K562 (cell line): Measurements from ENCODE around the gene ZNF69. TPM values are rescaled to one million over a fixed set of nuclear protein-coding genes. Genes with fewer than 3 reads are reported as not detected.

ENCODE experiments used
- CHD2 ChIP-seq: IDR thresholded peaks from 2 replicates; pipeline ENCODE4 v1.6.1; 2011; ENCODE audit warnings: low read depth, low read length
- DMBX1 ChIP-seq: fragments of 250-450 bp; sonication (Bioruptor Pico); IDR thresholded peaks from 2 replicates; pipeline ENCODE4 v1.8.0; 2022; ENCODE audit warnings: inconsistent platforms, mild to moderate bottlenecking, moderate library complexity, borderline replicate concordance
- NFE2 ChIP-seq: IDR thresholded peaks from 2 replicates; pipeline ENCODE4 v1.6.1; 2014; ENCODE audit warnings: antibody characterized with exemption, low read depth
- NFYB ChIP-seq: IDR thresholded peaks from 2 replicates; pipeline ENCODE4 v1.6.1; 2011; ENCODE audit warnings: mild to moderate bottlenecking, moderate library complexity; ENCODE audit not compliant: insufficient read length; ENCODE audit errors: extremely low read depth
- POLR2AphosphoS5 ChIP-seq: IDR thresholded peaks from 2 replicates; pipeline ENCODE4 v1.6.1; 2011; ENCODE audit warnings: mild to moderate bottlenecking, low read depth, low read length, moderate library complexity; ENCODE audit not compliant: control insufficient read depth, insufficient read depth
- RCOR1 ChIP-seq, 2 experiments: IDR thresholded peaks; 2 replicates each; pipeline ENCODE4 v1.6.1; 2012; ENCODE audit warnings: low read depth in 2 of 2, low read length in 2 of 2, borderline replicate concordance in 1 of 2, improper control_type of control experiment in 1 of 2
- SMAD2 ChIP-seq: fragments of 150-350 bp; IDR thresholded peaks from 2 replicates; pipeline ENCODE4 v1.6.1; 2014; ENCODE audit warnings: low read depth, mild to moderate bottlenecking, low read length
- ZNF239 ChIP-seq: fragments of 250-450 bp; sonication (Bioruptor Pico); IDR thresholded peaks from 2 replicates; pipeline ENCODE4 v1.4.0; 2020; ENCODE audit warnings: mild to moderate bottlenecking
- ZNF586 ChIP-seq: fragments of 450-650 bp; formaldehyde crosslinking; conservative IDR thresholded peaks from 2 replicates; pipeline ENCODE4 v1.4.0; 2020; ENCODE audit warnings: mild to moderate bottlenecking, moderate library complexity
- polyA plus RNA-seq, 8 experiments: library from polyadenylated mRNA; depleted of rRNA in 4 of 8; stranded (reverse) in 5 of 8; unstranded in 3 of 8; fragments of >200 nt; fragmentation: Nextera tagmentation in 2 of 8; fragmentation: Illumina TruSeq in 1 of 8; extraction: Ambion mirVana in 2 of 8; extraction: Trizol in 1 of 8; gene quantifications; 2 replicates each; pipeline versions ENCODE4 v1.2.1 to v1.2.3, GENCODE V29; 2011 to 2014; ENCODE audit warnings: inconsistent platforms in 1 of 8, missing spikeins in 1 of 8
- total RNA-seq, 7 experiments: library from RNA; depleted of rRNA in 6 of 7; stranded (reverse); fragments of >200 nt in 6 of 7; fragmentation: Illumina TruSeq in 2 of 7; extraction: Trizol in 2 of 7; gene quantifications; 2 replicates each; pipeline versions ENCODE4 v1.2.1 to v1.2.3, GENCODE V29; 2011 to 2021; ENCODE audit warnings: low replicate concordance in 1 of 7
- TF ChIP-seq, protein P1 (sequence below): fragments of 250-450 bp; sonication (Bioruptor Pico); IDR thresholded peaks from 2 replicates; pipeline ENCODE4 v1.9.0; 2021; ENCODE audit warnings: mild to moderate bottlenecking, inconsistent platforms
- TF ChIP-seq, protein P2 (sequence below), 2 experiments: IDR thresholded peaks in 1 of 2; conservative IDR thresholded peaks in 1 of 2; 2 replicates each; pipeline ENCODE4 v1.6.1; 2016; ENCODE audit warnings: low read depth in 2 of 2, mild to moderate bottlenecking in 1 of 2, missing compliant biosample characterization in 1 of 2, missing genetic modification characterization in 1 of 2, moderate library complexity in 1 of 2
- TF ChIP-seq, protein P3 (sequence below), 2 experiments: fragments of 150-350 bp in 1 of 2; IDR thresholded peaks; 2 replicates each; pipeline ENCODE4 v1.6.1; 2012 to 2016; ENCODE audit warnings: low read depth in 2 of 2, low read length in 2 of 2, mild to moderate bottlenecking in 1 of 2, moderate library complexity in 1 of 2
- TF ChIP-seq, protein P4 (sequence below): fragments of 250-450 bp; sonication (Bioruptor Pico); IDR thresholded peaks from 2 replicates; pipeline ENCODE4 v1.4.0; 2020; ENCODE audit warnings: borderline replicate concordance

Gene ZNF69
- total and polyA plus RNA-seq, 9 of the 15 experiments (the other 6 are each of a cell fraction or from before 2014, with no cell fraction given) = 2.3 to 5.4 (median 3.6) TPM

DNA sequence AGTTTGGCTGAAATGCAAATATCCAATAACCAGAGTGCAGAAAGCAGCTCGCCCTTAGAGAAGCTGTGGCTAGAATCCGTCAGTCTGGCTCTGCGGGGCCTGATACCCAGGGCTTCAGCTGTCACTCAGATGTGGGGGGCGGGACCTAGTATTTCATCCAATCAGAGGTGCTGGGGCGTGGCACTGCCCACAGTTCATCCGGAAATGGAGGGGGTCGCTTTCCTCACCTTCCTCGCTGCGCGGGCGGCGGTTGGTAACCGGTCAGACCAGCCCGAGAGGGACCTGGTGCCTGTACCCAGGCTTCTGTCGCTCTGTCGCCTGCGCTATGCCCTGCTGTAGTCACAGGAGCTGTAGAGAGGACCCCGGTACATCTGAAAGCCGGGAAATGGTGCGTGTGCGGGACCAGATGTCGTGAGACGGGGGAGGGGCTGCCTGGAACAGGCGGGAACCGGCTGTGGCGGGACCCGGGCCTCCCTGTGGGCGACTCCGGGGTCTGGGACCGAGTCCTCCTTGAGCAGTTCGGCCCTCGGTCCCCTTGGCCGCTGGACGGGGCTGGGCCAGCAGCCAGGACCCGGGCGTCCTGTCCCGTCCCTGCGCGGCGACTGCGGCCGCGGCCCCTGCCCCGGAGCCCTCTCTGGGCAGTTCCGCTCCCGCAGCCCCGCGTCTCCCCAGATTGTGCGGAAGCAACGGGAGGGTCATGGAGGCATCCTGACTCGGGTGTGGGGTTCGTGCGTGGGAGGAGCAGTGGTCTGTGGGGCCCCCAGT lies 37.5 kb downstream of the ZNF69 start, which contains the start of gene ZNF700 (continued):
- TF ChIP-seq CHD2 = peak; percentile 36; the same call in 1 of the 2 replicates
- TF ChIP-seq, protein P1, sequence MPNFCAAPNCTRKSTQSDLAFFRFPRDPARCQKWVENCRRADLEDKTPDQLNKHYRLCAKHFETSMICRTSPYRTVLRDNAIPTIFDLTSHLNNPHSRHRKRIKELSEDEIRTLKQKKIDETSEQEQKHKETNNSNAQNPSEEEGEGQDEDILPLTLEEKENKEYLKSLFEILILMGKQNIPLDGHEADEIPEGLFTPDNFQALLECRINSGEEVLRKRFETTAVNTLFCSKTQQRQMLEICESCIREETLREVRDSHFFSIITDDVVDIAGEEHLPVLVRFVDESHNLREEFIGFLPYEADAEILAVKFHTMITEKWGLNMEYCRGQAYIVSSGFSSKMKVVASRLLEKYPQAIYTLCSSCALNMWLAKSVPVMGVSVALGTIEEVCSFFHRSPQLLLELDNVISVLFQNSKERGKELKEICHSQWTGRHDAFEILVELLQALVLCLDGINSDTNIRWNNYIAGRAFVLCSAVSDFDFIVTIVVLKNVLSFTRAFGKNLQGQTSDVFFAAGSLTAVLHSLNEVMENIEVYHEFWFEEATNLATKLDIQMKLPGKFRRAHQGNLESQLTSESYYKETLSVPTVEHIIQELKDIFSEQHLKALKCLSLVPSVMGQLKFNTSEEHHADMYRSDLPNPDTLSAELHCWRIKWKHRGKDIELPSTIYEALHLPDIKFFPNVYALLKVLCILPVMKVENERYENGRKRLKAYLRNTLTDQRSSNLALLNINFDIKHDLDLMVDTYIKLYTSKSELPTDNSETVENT (CRISPR knock-in tag) = peak; percentile 50; the same call in 1 of the 2 replicates
- TF ChIP-seq DMBX1 (CRISPR knock-in tag) = no peak
- no peak for TF ChIP-seq ZNF239
- TF ChIP-seq POLR2AphosphoS5 = peak; percentile 86
- no peak for TF ChIP-seq ZNF586 (CRISPR knock-in tag)
- TF ChIP-seq, protein P2, sequence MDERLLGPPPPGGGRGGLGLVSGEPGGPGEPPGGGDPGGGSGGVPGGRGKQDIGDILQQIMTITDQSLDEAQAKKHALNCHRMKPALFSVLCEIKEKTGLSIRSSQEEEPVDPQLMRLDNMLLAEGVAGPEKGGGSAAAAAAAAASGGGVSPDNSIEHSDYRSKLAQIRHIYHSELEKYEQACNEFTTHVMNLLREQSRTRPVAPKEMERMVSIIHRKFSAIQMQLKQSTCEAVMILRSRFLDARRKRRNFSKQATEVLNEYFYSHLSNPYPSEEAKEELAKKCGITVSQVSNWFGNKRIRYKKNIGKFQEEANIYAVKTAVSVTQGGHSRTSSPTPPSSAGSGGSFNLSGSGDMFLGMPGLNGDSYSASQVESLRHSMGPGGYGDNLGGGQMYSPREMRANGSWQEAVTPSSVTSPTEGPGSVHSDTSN (CRISPR knock-in tag; IDR thresholded peaks at IDR 0.05; ENCODE audit: low read depth) = peak; percentile 96
- TF ChIP-seq, protein P2 (tag; conservative IDR thresholded peaks at IDR 0.05; ENCODE audit: low read depth) = peak; percentile 97
- TF ChIP-seq, protein P3, sequence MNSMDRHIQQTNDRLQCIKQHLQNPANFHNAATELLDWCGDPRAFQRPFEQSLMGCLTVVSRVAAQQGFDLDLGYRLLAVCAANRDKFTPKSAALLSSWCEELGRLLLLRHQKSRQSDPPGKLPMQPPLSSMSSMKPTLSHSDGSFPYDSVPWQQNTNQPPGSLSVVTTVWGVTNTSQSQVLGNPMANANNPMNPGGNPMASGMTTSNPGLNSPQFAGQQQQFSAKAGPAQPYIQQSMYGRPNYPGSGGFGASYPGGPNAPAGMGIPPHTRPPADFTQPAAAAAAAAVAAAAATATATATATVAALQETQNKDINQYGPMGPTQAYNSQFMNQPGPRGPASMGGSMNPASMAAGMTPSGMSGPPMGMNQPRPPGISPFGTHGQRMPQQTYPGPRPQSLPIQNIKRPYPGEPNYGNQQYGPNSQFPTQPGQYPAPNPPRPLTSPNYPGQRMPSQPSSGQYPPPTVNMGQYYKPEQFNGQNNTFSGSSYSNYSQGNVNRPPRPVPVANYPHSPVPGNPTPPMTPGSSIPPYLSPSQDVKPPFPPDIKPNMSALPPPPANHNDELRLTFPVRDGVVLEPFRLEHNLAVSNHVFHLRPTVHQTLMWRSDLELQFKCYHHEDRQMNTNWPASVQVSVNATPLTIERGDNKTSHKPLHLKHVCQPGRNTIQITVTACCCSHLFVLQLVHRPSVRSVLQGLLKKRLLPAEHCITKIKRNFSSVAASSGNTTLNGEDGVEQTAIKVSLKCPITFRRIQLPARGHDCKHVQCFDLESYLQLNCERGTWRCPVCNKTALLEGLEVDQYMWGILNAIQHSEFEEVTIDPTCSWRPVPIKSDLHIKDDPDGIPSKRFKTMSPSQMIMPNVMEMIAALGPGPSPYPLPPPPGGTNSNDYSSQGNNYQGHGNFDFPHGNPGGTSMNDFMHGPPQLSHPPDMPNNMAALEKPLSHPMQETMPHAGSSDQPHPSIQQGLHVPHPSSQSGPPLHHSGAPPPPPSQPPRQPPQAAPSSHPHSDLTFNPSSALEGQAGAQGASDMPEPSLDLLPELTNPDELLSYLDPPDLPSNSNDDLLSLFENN (IDR thresholded peaks at IDR 0.05; ENCODE audit: low read depth in 2 of 2, low read length in 2 of 2) = 0 out of 4 replicates have a peak, but pooled peaks of 1 of the 2 experiments have one; percentile 22
- TF ChIP-seq RCOR1 (IDR thresholded peaks at IDR 0.05; ENCODE audit: borderline replicate concordance in 1 of 2, low read depth in 2 of 2, low read length in 2 of 2) = no peak
- no peak for TF ChIP-seq NFE2
- TF ChIP-seq, protein P4, sequence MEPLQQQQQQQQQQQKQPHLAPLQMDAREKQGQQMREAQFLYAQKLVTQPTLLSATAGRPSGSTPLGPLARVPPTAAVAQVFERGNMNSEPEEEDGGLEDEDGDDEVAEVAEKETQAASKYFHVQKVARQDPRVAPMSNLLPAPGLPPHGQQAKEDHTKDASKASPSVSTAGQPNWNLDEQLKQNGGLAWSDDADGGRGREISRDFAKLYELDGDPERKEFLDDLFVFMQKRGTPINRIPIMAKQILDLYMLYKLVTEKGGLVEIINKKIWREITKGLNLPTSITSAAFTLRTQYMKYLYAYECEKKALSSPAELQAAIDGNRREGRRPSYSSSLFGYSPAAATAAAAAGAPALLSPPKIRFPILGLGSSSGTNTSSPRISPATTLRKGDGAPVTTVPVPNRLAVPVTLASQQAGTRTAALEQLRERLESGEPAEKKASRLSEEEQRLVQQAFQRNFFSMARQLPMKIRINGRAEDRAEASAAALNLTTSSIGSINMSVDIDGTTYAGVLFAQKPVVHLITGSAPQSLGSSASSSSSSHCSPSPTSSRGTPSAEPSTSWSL (CRISPR knock-in tag) = no peak
- no peak for TF ChIP-seq SMAD2
- TF ChIP-seq NFYB = peak; percentile 95
